IMR-90 (cell line): ENCODE measurements around the gene LRIT1. TPM values are rescaled to one million over a fixed set of nuclear protein-coding genes. Genes with fewer than 3 reads are reported as not detected.

Experiments
- ATAC-seq: fragments of 200-7000 bp; cut with Tn5 transposase; 2 replicates; pipeline ENCODE4 v1.9.1; 2020; ENCODE audit warnings: low read depth, mild to moderate bottlenecking, moderate library complexity
- BruUV-seq: library from RNA; stranded (reverse); fragments of 400-500 nt; replicated peaks from 2 replicates; lab custom pipeline; 2021; lab: Mats Ljungman, UMichigan
- CTCF ChIA-PET: fragments of 300-600 bp; formaldehyde crosslinking; extraction: SDS; loops from one replicate; lab custom pipeline; 2021; ENCODE audit warnings: antibody characterized with exemption; lab: Yijun Ruan, JAX
- POLR2A ChIA-PET: fragments of 300-600 bp; sonication (Branson Sonifier 250); formaldehyde crosslinking; loops from one replicate; lab custom pipeline; 2022; ENCODE audit warnings: antibody characterized with exemption; ENCODE audit not compliant: unreplicated experiment; lab: Charles Lee
- DNase-seq: peaks from one replicate; pipeline ENCODE4 v3.0.0; 2013
- H2AFZ ChIP-seq: replicated peaks from 2 replicates; pipeline ENCODE3; 2013; ENCODE audit warnings: low read length, mild to moderate bottlenecking; ENCODE audit not compliant: poor library complexity
- H2AK5ac ChIP-seq: 2 replicates; pipeline ENCODE4 v1.6.1; 2013; ENCODE audit warnings: low read depth, low read length, inconsistent platforms
- H2AK9ac ChIP-seq: replicated peaks from 2 replicates; pipeline ENCODE3; 2013; ENCODE audit warnings: mild to moderate bottlenecking, low read depth, low read length, moderate library complexity; ENCODE audit not compliant: poor library complexity
- H2BK120ac ChIP-seq: 2 replicates; pipeline ENCODE4 v1.6.1; 2013; ENCODE audit warnings: low read depth, low read length, inconsistent platforms
- H2BK15ac ChIP-seq: 3 replicates; pipeline ENCODE4 v1.6.1; 2013; ENCODE audit warnings: low read depth, low read length, inconsistent platforms
- H2BK20ac ChIP-seq: 2 replicates; pipeline ENCODE4 v1.6.1; 2013; ENCODE audit warnings: low read depth, mild to moderate bottlenecking, inconsistent platforms, low read length, moderate library complexity
- H2BK5ac ChIP-seq: 2 replicates; pipeline ENCODE4 v1.6.1; 2013; ENCODE audit warnings: mild to moderate bottlenecking, low read depth, low read length, inconsistent platforms; ENCODE audit not compliant: poor library complexity, severe bottlenecking
- H3K14ac ChIP-seq: replicated peaks from 2 replicates; pipeline ENCODE4 v1.6.1; 2013; ENCODE audit warnings: low read depth, low read length, inconsistent platforms
- H3K18ac ChIP-seq: 2 replicates; pipeline ENCODE4 v1.6.1; 2013; ENCODE audit warnings: low read depth, low read length, control low read depth
- H3K23ac ChIP-seq: 2 replicates; pipeline ENCODE4 v1.6.1; 2013; ENCODE audit warnings: low read depth, low read length, inconsistent platforms
- H3K27ac ChIP-seq: 2 replicates; pipeline ENCODE4 v1.5.1; 2013; ENCODE audit warnings: mild to moderate bottlenecking, control low read depth, low read length; ENCODE audit not compliant: insufficient read depth
- H3K27me3 ChIP-seq: 2 replicates; pipeline ENCODE4 v1.6.1; 2013; ENCODE audit warnings: low read length; ENCODE audit not compliant: control insufficient read depth, insufficient read depth
- H3K36me3 ChIP-seq: 2 replicates; pipeline ENCODE4 v1.6.1; 2013; ENCODE audit warnings: low read length, mixed read lengths; ENCODE audit not compliant: control insufficient read depth, insufficient read depth
- H3K4ac ChIP-seq: 2 replicates; pipeline ENCODE4 v1.6.1; 2013; ENCODE audit warnings: low read depth, low read length, inconsistent platforms
- H3K4me1 ChIP-seq: 2 replicates; pipeline ENCODE4 v1.6.1; 2013; ENCODE audit warnings: low read length, mixed read lengths; ENCODE audit not compliant: control insufficient read depth, insufficient read depth
- H3K4me2 ChIP-seq: 2 replicates; pipeline ENCODE4 v1.6.1; 2013; ENCODE audit warnings: low read depth, mild to moderate bottlenecking, control low read depth, low read length, moderate library complexity
- H3K4me3 ChIP-seq: 2 replicates; pipeline ENCODE4 v1.5.1; 2013; ENCODE audit warnings: low read depth, mild to moderate bottlenecking, control low read depth, low read length, moderate library complexity; ENCODE audit not compliant: insufficient read depth
- H3K56ac ChIP-seq: 2 replicates; pipeline ENCODE4 v1.6.1; 2013; ENCODE audit warnings: low read length, inconsistent platforms; ENCODE audit not compliant: insufficient read depth; ENCODE audit errors: extremely low read depth
- H3K79me1 ChIP-seq, 2 experiments: 2 replicates each; pipeline ENCODE4 v1.6.1; 2013; ENCODE audit warnings: low read length in 2 of 2, inconsistent platforms in 1 of 2, low read depth in 1 of 2
- H3K9ac ChIP-seq: 2 replicates; pipeline ENCODE4 v1.6.1; 2013; ENCODE audit warnings: low read depth, low read length, control low read depth
- H3K9me1 ChIP-seq: 2 replicates; pipeline ENCODE4 v1.6.1; 2013; ENCODE audit warnings: low read length, inconsistent platforms; ENCODE audit not compliant: insufficient read depth
- H3K9me3 ChIP-seq: 2 replicates; pipeline ENCODE4 v1.6.1; 2013; ENCODE audit warnings: low read length; ENCODE audit not compliant: control insufficient read depth, insufficient read depth
- H4K20me1 ChIP-seq: 2 replicates; pipeline ENCODE4 v1.6.1; 2013; ENCODE audit warnings: low read length, inconsistent platforms; ENCODE audit not compliant: insufficient read depth
- H4K5ac ChIP-seq: 2 replicates; pipeline ENCODE4 v1.6.1; 2013; ENCODE audit warnings: mild to moderate bottlenecking, low read depth, low read length, control low read depth
- H4K8ac ChIP-seq, 2 experiments: 2 replicates each; pipeline ENCODE4 v1.6.1; 2013; ENCODE audit warnings: low read depth in 2 of 2, low read length in 2 of 2, control low read depth in 1 of 2, inconsistent platforms in 1 of 2
- H4K91ac ChIP-seq: 2 replicates; pipeline ENCODE4 v1.6.1; 2013; ENCODE audit warnings: low read depth, low read length, inconsistent platforms; ENCODE audit not compliant: insufficient read depth
- BHLHE40 ChIP-seq: fragments of 150-350 bp; IDR thresholded peaks from 2 replicates; pipeline ENCODE4 v1.6.1; 2016; ENCODE audit warnings: mild to moderate bottlenecking, low read depth, low read length
- CEBPB ChIP-seq: IDR thresholded peaks from 2 replicates; pipeline ENCODE4 v1.6.1; 2012; ENCODE audit warnings: low read depth, low read length, improper control_type of control experiment
- CHD1 ChIP-seq: IDR thresholded peaks from 2 replicates; pipeline ENCODE4 v1.6.1; 2012; ENCODE audit warnings: low read depth, low read length, improper control_type of control experiment
- FOS ChIP-seq: fragments of 150-350 bp; IDR thresholded peaks from 2 replicates; pipeline ENCODE4 v1.6.1; 2016; ENCODE audit warnings: low read depth, low read length
- MAFK ChIP-seq: IDR thresholded peaks from 2 replicates; pipeline ENCODE4 v1.6.1; 2012; ENCODE audit warnings: low read depth, low read length, improper control_type of control experiment
- MAZ ChIP-seq: IDR thresholded peaks from 2 replicates; pipeline ENCODE4 v1.6.1; 2012; ENCODE audit warnings: low read depth, mild to moderate bottlenecking, low read length, improper control_type of control experiment, moderate library complexity, borderline replicate concordance
- MXI1 ChIP-seq: IDR thresholded peaks from 2 replicates; pipeline ENCODE4 v1.6.1; 2012; ENCODE audit warnings: low read depth, mild to moderate bottlenecking, low read length, moderate library complexity, borderline replicate concordance
- NFE2L2 ChIP-seq: fragments of 150-350 bp; IDR thresholded peaks from 2 replicates; pipeline ENCODE4 v1.6.1; 2016; ENCODE audit warnings: low read depth, mild to moderate bottlenecking, low read length
- POLR2A ChIP-seq: IDR thresholded peaks from 2 replicates; pipeline ENCODE4 v1.6.1; 2012; ENCODE audit warnings: mild to moderate bottlenecking, low read depth, low read length
- RAD21 ChIP-seq: IDR thresholded peaks from 2 replicates; pipeline ENCODE4 v1.6.1; 2012; ENCODE audit warnings: low read length, improper control_type of control experiment
- RCOR1 ChIP-seq: IDR thresholded peaks from 2 replicates; pipeline ENCODE4 v1.6.1; 2012; ENCODE audit warnings: mild to moderate bottlenecking, low read length, improper control_type of control experiment; ENCODE audit not compliant: insufficient replicate concordance
- SMC3 ChIP-seq: fragments of 150-350 bp; IDR thresholded peaks from 2 replicates; pipeline ENCODE4 v1.6.1; 2016; ENCODE audit warnings: low read depth, mild to moderate bottlenecking, antibody characterized with exemption, low read length, moderate library complexity
- WGBS, 2 experiments: methylation state at CpG; one replicate each; pipeline versions ENCODE4 v1.1.5 to v1.1.7; 2013; ENCODE audit warnings: missing lambda C conversion rate in 2 of 2; ENCODE audit not compliant: insufficient read length in 1 of 2; ENCODE audit errors: extremely low coverage in 2 of 2; 5-methylcytosine and 5-hydroxymethylcytosine counted together
- dilution Hi-C: fragments of 300-500 bp; cut with HindIII; formaldehyde crosslinking; loops from one replicate; pipeline ENCODE4 v1.14.3; 2018; ENCODE audit warnings: low sequenced_read_pairs; ENCODE audit not compliant: unreplicated experiment
- in situ Hi-C: fragments of 300-500 bp; cut with MboI; formaldehyde crosslinking; loops from 3 replicates; pipeline ENCODE4 v1.14.3; 2019; ENCODE audit warnings: low sequenced_read_pairs, inconsistent platforms, mixed read lengths
- intact Hi-C: fragments of 100-400 bp; cut with micrococcal nuclease; formaldehyde crosslinking; loops from 2 replicates; pipeline ENCODE4 v1.10.0; 2022
- polyA plus RNA-seq, 3 experiments: library from polyadenylated mRNA; depleted of rRNA; stranded (reverse); fragments of >200 nt; gene quantifications; 2 replicates each; pipeline ENCODE4 v1.2.3, GENCODE V29; 2012; ENCODE audit warnings: low replicate concordance in 1 of 3
- total RNA-seq: library from RNA; depleted of rRNA; stranded (reverse); fragments of >200 nt; gene quantifications from 2 replicates; pipeline ENCODE4 v1.2.3, GENCODE V29; 2012
- TF ChIP-seq, protein P1 (sequence below): fragments of 150-350 bp; IDR thresholded peaks from 2 replicates; pipeline ENCODE4 v1.6.1; 2017; ENCODE audit warnings: mild to moderate bottlenecking, antibody characterized with exemption, low read length, low read depth
- TF ChIP-seq, protein P2 (sequence below): fragments of 150-350 bp; IDR thresholded peaks from 2 replicates; pipeline ENCODE4 v1.6.1; 2016; ENCODE audit warnings: low read depth, mild to moderate bottlenecking, low read length, moderate library complexity, borderline replicate concordance

The LRIT1 gene
- total and polyA plus RNA-seq, 2 of the 4 experiments (the other 2 are of a cell fraction): not detected

DNA sequence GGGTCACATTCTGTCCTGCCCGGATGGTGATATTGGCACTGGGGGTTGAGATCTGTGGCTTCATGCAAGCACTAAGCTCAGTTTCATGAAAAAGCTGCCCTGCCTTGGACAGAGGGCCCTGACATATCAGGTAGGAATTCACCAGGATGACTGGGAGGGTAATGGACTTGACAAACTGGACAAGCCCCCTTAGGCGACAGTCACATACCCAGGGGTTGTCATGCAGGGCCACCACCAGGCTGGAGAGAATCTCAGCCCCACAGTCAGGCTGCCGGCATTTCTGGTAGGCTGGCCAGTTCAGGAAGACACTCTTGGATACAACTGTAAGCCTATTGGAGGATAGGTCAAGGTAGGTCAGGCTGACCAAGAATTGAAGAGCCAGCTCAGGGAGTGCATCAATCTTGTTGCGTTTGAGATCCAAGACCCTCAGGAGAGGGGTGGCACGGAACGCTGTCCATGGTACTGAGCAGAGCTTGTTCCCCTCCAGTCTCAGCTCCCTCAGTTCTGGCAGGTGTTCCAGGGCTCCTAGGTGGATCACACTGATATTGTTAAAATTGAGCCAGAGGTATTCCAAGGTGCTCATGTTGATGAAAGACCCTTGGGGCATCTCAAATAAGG lies 16.8 kb downstream of the LRIT1 start:
- Histone ChIP-seq H3K18ac (no peak overlapping the region), H3K14ac (no peak overlapping the region), H3K9me3 (no peaks in the 10 kb centered on the region), H3K4me1 (no peaks in the 10 kb centered on the region), H3K4ac (no peak overlapping the region), H2BK20ac (no peak overlapping the region), H2AFZ (no peak overlapping the region), H4K8ac (no peak overlapping the region), H4K5ac (no peak overlapping the region), H2AK5ac (no peak overlapping the region), H3K27ac (no peak overlapping the region), H3K4me3 (no peak overlapping the region), H2BK5ac (no peak overlapping the region), H2BK15ac (no peak overlapping the region), H3K9me1 (no peaks in the 10 kb centered on the region), H3K9ac (no peak overlapping the region), H4K20me1 (no peaks in the 10 kb centered on the region), H4K91ac (no peak overlapping the region), H3K4me2 (no peak overlapping the region), H3K36me3 (no peaks in the 10 kb centered on the region), H3K56ac (no peak overlapping the region), H2BK120ac (no peak overlapping the region), H3K23ac (no peak overlapping the region), H3K79me1 (no peaks in the 10 kb centered on the region), H2AK9ac (no peak overlapping the region), H3K27me3 (peaks cover 2% of the 10 kb centered on the region)
- CTCF ChIA-PET: no interaction called here
- TF ChIP-seq RCOR1 (no peak), MAFK (no peak), NFE2L2 (no peak), POLR2A (no peak), SMC3 (no peak), CEBPB (no peak), BHLHE40 (no peak), CHD1 (no peak), MAZ (no peak), FOS (no peak), MXI1 (no peak), RAD21 (no peak)
- TF ChIP-seq, protein P1, sequence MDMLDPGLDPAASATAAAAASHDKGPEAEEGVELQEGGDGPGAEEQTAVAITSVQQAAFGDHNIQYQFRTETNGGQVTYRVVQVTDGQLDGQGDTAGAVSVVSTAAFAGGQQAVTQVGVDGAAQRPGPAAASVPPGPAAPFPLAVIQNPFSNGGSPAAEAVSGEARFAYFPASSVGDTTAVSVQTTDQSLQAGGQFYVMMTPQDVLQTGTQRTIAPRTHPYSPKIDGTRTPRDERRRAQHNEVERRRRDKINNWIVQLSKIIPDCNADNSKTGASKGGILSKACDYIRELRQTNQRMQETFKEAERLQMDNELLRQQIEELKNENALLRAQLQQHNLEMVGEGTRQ: no peak
- TF ChIP-seq, protein P2, sequence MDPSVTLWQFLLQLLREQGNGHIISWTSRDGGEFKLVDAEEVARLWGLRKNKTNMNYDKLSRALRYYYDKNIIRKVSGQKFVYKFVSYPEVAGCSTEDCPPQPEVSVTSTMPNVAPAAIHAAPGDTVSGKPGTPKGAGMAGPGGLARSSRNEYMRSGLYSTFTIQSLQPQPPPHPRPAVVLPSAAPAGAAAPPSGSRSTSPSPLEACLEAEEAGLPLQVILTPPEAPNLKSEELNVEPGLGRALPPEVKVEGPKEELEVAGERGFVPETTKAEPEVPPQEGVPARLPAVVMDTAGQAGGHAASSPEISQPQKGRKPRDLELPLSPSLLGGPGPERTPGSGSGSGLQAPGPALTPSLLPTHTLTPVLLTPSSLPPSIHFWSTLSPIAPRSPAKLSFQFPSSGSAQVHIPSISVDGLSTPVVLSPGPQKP: no peak
- ATAC-seq (no peak), DNase-seq (no peak)
- 20% methylated on average over 3 of the region's 6 CpGs; no CpG with 5 or more reads in 1 of the 2 experiments for WGBS, 2 experiments
- intact Hi-C loops (no loop called here), in situ Hi-C loops (no loop called here), dilution Hi-C loops (no loop called here)
- no TSS peak for BruUV-seq
- POLR2A ChIA-PET: no interaction called here
